ENCODE measurements around the gene C9orf85. TPM values are rescaled to one million over a fixed set of nuclear protein-coding genes. Genes with fewer than 3 reads are reported as not detected.
A peak's percentile ranks its signal among the peaks of the same experiment; 100 is the strongest.
"Not testable (repeated sequence)": the region's sequence is repeated elsewhere in the genome, so short reads cannot be mapped to it uniquely, and the experiment has no call there.

The C9orf85 gene
- total RNA-seq, 2 experiments from 2014 or later: 11.1 to 12.0 TPM

GRCh38 chr9:71886541-71886940 lies 24.9 kb upstream of the C9orf85 start:
- Mint-ChIP-seq H3K4me3 (no peak overlapping the region), H3K27me3 (ENCODE audit: low read depth) (no peaks in the 10 kb centered on the region), H3K27ac (no peak overlapping the region), H3K4me1 (ENCODE audit: low read depth) (peaks cover 38% of the 10 kb centered on the region), H3K9me3 (ENCODE audit: insufficient read depth) (peaks cover 15% of the 10 kb centered on the region), H3K36me3 (ENCODE audit: low read depth) (peaks cover 51% of the 10 kb centered on the region)
- CTCF ChIA-PET: interaction anchor here (0.9 to 3.6 kb wide), 5 partner anchors 9 to 104 kb away, joined by 3 to 31 read pairs (median 3); partner anchors contain the start of genes ABHD17B and C9orf85
- POLR2A ChIA-PET: interaction anchor here (1.0 to 3.6 kb wide), 2 partner anchors 11 to 25 kb away, joined by 6 to 17 read pairs; partner anchors contain the start of genes ABHD17B and C9orf85
- DNase-seq: no peak
- ATAC-seq: no peak

- H3K9me3 Mint-ChIP-seq (ENCODE audit: insufficient read depth): peaks cover 15% of the 10 kb centered on the region
- DNase-seq (no peak), ATAC-seq (no peak)
- H3K27me3 Mint-ChIP-seq (ENCODE audit: low read depth): no peaks in the 10 kb centered on the region
- CTCF ChIA-PET: interaction anchor here (1.0 to 3.6 kb wide), 7 partner anchors 10 to 68 kb away, joined by 3 to 31 read pairs (median 4); partner anchors contain the start of genes ABHD17B and C9orf85
- H3K36me3 Mint-ChIP-seq (ENCODE audit: low read depth): peaks cover 44% of the 10 kb centered on the region
- H3K4me3 Mint-ChIP-seq: no peak overlapping the region
- POLR2A ChIA-PET: interaction anchor here (3.6 kb wide), 1 partner anchor 24 kb away, joined by 17 read pairs; the partner anchor contains the start of genes ABHD17B and C9orf85
- no peak overlapping the region for H3K27ac Mint-ChIP-seq
- peaks cover 39% of the 10 kb centered on the region for H3K4me1 Mint-ChIP-seq (ENCODE audit: low read depth)
Observed at GRCh38 chr9:71887362-71887761, 24.1 kb upstream of the C9orf85 start.

DNA sequence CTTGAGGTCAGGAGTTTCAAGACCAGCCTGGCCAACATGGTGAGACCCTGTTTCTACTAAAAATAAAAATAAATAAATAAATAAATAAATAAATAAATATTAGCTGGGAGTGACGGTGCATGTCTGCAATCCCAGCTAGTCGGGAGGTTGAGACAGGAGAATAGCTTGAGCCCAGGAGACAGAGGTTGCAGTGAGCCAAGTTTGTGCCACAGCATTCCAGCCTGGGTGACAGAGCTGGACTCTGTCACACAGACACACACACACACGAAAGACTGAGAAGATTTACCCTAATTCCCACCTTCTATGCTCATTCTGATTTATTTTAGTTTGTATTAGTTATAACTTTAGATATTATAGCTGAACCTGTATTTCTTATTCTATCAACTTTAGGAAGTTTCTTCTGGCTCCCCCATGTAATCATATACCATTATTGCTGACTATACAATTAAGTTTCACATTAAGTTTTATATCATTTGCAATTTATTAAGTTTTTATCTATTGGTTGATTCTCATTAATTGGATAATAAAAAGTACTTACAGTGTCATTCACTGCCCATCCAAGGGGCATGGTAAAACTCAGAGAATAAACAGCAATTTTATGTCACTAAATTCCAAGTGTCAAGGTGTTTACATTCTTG lies 21.3 kb upstream of the C9orf85 start:
- DNase-seq: no peak
- no peaks in the 10 kb centered on the region for H3K9me3 Mint-ChIP-seq (ENCODE audit: insufficient read depth)
- H3K27ac Mint-ChIP-seq: no peak overlapping the region
- ChIA-PET POLR2A (interaction anchor here (0.7 to 1.2 kb wide), 3 partner anchors 9 to 107 kb away, joined by 3 to 5 read pairs (median 3); partner anchors contain the start of genes ABHD17B and C9orf85), CTCF (interaction anchor here (0.9 kb wide), 1 partner anchor 11 kb away, joined by 3 read pairs; no protein-coding TSS in a partner anchor)
- H3K4me3 Mint-ChIP-seq: no peak overlapping the region
- H3K36me3 Mint-ChIP-seq (ENCODE audit: low read depth): peaks cover 33% of the 10 kb centered on the region
- no peak for ATAC-seq
- peaks cover 53% of the 10 kb centered on the region for H3K4me1 Mint-ChIP-seq (ENCODE audit: low read depth)
- no peaks in the 10 kb centered on the region for H3K27me3 Mint-ChIP-seq (ENCODE audit: low read depth)

- ChIA-PET CTCF (interaction anchor here (0.8 to 1.9 kb wide), 4 partner anchors 18 to 133 kb away, joined by 3 to 5 read pairs (median 4); partner anchors contain the start of genes ABHD17B and C9orf85), POLR2A (interaction anchor here (1.0 kb wide), 1 partner anchor 18 kb away, joined by 4 read pairs; no protein-coding TSS in a partner anchor)
- no peaks in the 10 kb centered on the region for H3K27me3 Mint-ChIP-seq (ENCODE audit: low read depth)
- peaks cover 55% of the 10 kb centered on the region for H3K4me1 Mint-ChIP-seq (ENCODE audit: low read depth)
- ATAC-seq (no peak), DNase-seq (no peak)
- H3K4me3 Mint-ChIP-seq: no peak overlapping the region
- peaks cover 30% of the 10 kb centered on the region for H3K36me3 Mint-ChIP-seq (ENCODE audit: low read depth)
- H3K27ac Mint-ChIP-seq: no peak overlapping the region
- H3K9me3 Mint-ChIP-seq (ENCODE audit: insufficient read depth): no peaks in the 10 kb centered on the region
Observed at GRCh38 chr9:71891557-71892189, 19.8 kb upstream of the C9orf85 start.

GRCh38 chr9:71895117-71895516 lies 16.3 kb upstream of the C9orf85 start:
- Mint-ChIP-seq H3K27ac (peak overlapping the region; percentile 95), H3K9me3 (ENCODE audit: insufficient read depth) (no peaks in the 10 kb centered on the region), H3K27me3 (ENCODE audit: low read depth) (no peaks in the 10 kb centered on the region), H3K36me3 (ENCODE audit: low read depth) (peaks cover 32% of the 10 kb centered on the region), H3K4me3 (peak overlapping the region; percentile 9), H3K4me1 (ENCODE audit: low read depth) (peaks cover 72% of the 10 kb centered on the region)
- POLR2A ChIA-PET: interaction anchor here (6.1 kb wide), 1 partner anchor 16 kb away, joined by 67 read pairs; the partner anchor contains the start of genes ABHD17B and C9orf85
- CTCF ChIA-PET: interaction anchor here (1.3 to 5.0 kb wide), 2 partner anchors 8 to 130 kb away, joined by 3 to 31 read pairs; no protein-coding TSS in a partner anchor
- DNase-seq (no peak), ATAC-seq (peak; percentile 28)

DNA sequence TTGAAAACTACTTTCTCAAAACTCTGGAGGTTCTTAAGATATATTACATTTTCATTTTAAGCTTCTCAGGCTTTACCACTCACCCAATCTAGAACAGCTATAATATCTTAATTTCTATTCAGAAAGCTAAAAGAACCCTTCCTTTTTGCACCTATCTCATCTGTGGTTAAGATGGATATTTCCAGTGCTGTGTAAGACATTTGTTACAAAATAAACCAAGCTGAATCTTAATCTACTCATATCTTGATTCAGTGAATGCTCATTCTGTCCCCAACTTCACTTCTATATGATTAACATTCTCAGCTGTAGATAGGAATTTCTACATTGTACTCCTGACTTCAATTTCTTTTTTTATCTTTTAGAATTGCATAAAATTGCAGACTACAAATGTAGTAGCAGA lies 15.5 kb upstream of the C9orf85 start:
- ATAC-seq (no peak), DNase-seq (no peak)
- Mint-ChIP-seq H3K27me3 (ENCODE audit: low read depth) (no peaks in the 10 kb centered on the region), H3K4me3 (no peak overlapping the region), H3K27ac (peak overlapping the region; percentile 95), H3K9me3 (ENCODE audit: insufficient read depth) (no peaks in the 10 kb centered on the region), H3K4me1 (ENCODE audit: low read depth) (peaks cover 77% of the 10 kb centered on the region), H3K36me3 (ENCODE audit: low read depth) (peaks cover 34% of the 10 kb centered on the region)
- POLR2A ChIA-PET: interaction anchor here (0.9 to 6.1 kb wide), 2 partner anchors 15 to 113 kb away, joined by 3 to 67 read pairs; partner anchors contain the start of genes ABHD17B and C9orf85
- CTCF ChIA-PET: interaction anchor here (0.7 to 5.0 kb wide), 10 partner anchors 9 to 129 kb away, joined by 3 to 31 read pairs (median 4); partner anchors contain the start of genes ABHD17B and C9orf85

DNA sequence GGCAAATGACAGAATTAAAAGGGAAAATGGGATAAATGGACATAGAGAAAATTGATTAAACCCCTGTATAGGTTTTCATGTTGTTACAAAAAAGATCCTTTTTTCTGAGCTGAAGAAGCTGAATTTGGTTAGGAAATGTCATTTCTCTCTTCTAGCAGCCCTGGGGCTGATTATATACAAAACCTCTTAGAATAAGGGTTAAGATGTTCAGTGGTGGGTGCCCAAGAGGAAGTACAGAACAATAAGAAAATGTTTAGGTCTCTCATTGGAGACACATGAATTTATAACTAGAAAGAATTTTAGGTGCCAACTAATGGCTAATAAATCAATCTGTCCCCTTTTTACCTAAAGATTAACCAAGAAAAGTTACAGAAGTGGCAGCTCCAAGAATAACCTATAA lies 14.7 kb upstream of the C9orf85 start:
- ChIA-PET CTCF (interaction anchor here (1.0 to 5.0 kb wide), 8 partner anchors 9 to 129 kb away, joined by 3 to 31 read pairs (median 5); partner anchors contain the start of genes ABHD17B and C9orf85), POLR2A (interaction anchor here (0.8 to 6.1 kb wide), 4 partner anchors 11 to 129 kb away, joined by 3 to 67 read pairs (median 4); partner anchors contain the start of genes ABHD17B and C9orf85)
- Mint-ChIP-seq H3K4me3 (peak overlapping the region; percentile 58), H3K9me3 (ENCODE audit: insufficient read depth) (no peaks in the 10 kb centered on the region), H3K36me3 (ENCODE audit: low read depth) (peaks cover 36% of the 10 kb centered on the region), H3K27me3 (ENCODE audit: low read depth) (no peaks in the 10 kb centered on the region), H3K27ac (peak overlapping the region; percentile 95), H3K4me1 (ENCODE audit: low read depth) (peaks cover 78% of the 10 kb centered on the region)
- ATAC-seq (no peak), DNase-seq (no peak)

DNA sequence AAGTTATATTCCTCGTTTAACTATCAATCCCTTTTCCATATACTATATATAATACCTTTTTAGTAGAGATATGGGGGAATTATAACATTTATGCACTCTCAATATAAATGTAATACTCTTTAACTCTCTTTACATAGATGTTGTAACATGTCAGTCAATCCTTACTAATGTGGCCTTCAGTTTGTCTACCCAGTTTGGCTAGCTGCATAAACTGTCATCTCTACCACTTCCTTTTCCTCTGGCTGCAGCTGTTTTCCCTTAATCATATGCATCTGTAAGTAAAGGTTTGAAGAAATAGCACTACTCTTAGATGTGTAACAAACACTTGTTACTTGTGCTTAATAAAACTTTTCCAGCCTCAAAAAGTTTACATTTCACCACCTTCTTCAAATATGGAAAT lies 13.9 kb upstream of the C9orf85 start:
- CTCF ChIA-PET: interaction anchor here (1.0 to 5.0 kb wide), 5 partner anchors 10 to 128 kb away, joined by 4 to 31 read pairs (median 8); partner anchors contain the start of genes ABHD17B and C9orf85
- Mint-ChIP-seq H3K27ac (peak overlapping the region; percentile 95), H3K9me3 (ENCODE audit: insufficient read depth) (no peaks in the 10 kb centered on the region), H3K4me3 (peak overlapping the region; percentile 58), H3K36me3 (ENCODE audit: low read depth) (peaks cover 36% of the 10 kb centered on the region), H3K4me1 (ENCODE audit: low read depth) (peaks cover 86% of the 10 kb centered on the region), H3K27me3 (ENCODE audit: low read depth) (no peaks in the 10 kb centered on the region)
- POLR2A ChIA-PET: interaction anchor here (0.7 to 6.1 kb wide), 3 partner anchors 12 to 23 kb away, joined by 3 to 67 read pairs (median 6); partner anchors contain the start of genes ABHD17B and C9orf85
- DNase-seq (peak; percentile 65), ATAC-seq (peak; percentile 82)

DNA sequence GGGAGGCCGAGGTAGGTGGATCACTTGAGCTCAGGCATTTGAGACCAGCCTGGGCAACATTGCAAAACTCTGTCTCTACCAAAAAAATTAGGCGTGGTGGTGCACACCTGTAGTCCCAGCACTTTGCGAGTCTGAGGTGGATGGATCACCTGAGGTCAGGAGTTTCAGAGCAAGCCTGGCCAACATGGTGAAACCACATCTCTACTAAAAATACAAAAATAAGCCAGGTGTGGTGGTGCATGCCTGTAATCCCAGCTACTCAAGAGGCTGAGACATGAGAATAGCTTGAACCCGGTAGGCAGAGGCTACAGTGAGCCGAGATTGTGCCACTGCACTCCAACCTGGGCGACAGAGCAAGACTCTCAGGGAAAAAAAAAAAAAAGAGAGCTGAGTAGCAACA lies 12.7 kb upstream of the C9orf85 start:
- Mint-ChIP-seq H3K36me3 (ENCODE audit: low read depth) (peaks cover 26% of the 10 kb centered on the region), H3K27ac (peak overlapping the region; percentile 95), H3K4me1 (ENCODE audit: low read depth) (peaks cover 81% of the 10 kb centered on the region), H3K4me3 (peak overlapping the region; percentile 14)
- not testable (repeated sequence) for ATAC-seq; H3K9me3 Mint-ChIP-seq (ENCODE audit: insufficient read depth); DNase-seq; H3K27me3 Mint-ChIP-seq (ENCODE audit: low read depth)
- ChIA-PET POLR2A (interaction anchor here (1.0 to 6.1 kb wide), 3 partner anchors 9 to 13 kb away, joined by 3 to 67 read pairs (median 4); partner anchors contain the start of genes ABHD17B and C9orf85), CTCF (interaction anchor here (1.4 to 5.0 kb wide), 6 partner anchors 11 to 132 kb away, joined by 4 to 31 read pairs (median 5); no protein-coding TSS in a partner anchor)

GRCh38 chr9:71901695-71902597 lies 9.5 kb upstream of the C9orf85 start:
- Mint-ChIP-seq H3K4me1 (ENCODE audit: low read depth) (peaks cover 67% of the 10 kb centered on the region), H3K9me3 (ENCODE audit: insufficient read depth) (no peaks in the 10 kb centered on the region), H3K36me3 (ENCODE audit: low read depth) (peaks cover 27% of the 10 kb centered on the region), H3K27ac (peak overlapping the region; percentile 59), H3K4me3 (no peak overlapping the region), H3K27me3 (ENCODE audit: low read depth) (no peaks in the 10 kb centered on the region)
- peak; percentile 28 for ATAC-seq
- ChIA-PET CTCF (interaction anchor here (0.6 to 1.4 kb wide), 4 partner anchors 9 to 122 kb away, joined by 3 to 5 read pairs (median 4); partner anchors contain the start of genes ABHD17B and C9orf85), POLR2A (interaction anchor here (0.7 to 1.6 kb wide), 3 partner anchors 9 to 61 kb away, joined by 3 to 13 read pairs (median 6); partner anchors contain the start of genes ABHD17B and C9orf85)
- no peak for DNase-seq

Measured in activated CD8-positive, alpha-beta T cell treated with anti-CD3 and anti-CD28 coated beads, Interleukin-2, amount 10 ng/mL, durations not matched to agents 7 days and 5 days (primary cell).